ENCODE results near the gene CHAF1B. TPM values are rescaled to one million over a fixed set of nuclear protein-coding genes. Genes with fewer than 3 reads are reported as not detected.
"Not testable (repeated sequence)": the region's sequence is repeated elsewhere in the genome, so short reads cannot be mapped to it uniquely, and the experiment has no call there.

CHAF1B gene
- polyA plus RNA-seq, 1 of the 3 experiments (the other 2 are of a cell fraction): 6.8 TPM

DNA sequence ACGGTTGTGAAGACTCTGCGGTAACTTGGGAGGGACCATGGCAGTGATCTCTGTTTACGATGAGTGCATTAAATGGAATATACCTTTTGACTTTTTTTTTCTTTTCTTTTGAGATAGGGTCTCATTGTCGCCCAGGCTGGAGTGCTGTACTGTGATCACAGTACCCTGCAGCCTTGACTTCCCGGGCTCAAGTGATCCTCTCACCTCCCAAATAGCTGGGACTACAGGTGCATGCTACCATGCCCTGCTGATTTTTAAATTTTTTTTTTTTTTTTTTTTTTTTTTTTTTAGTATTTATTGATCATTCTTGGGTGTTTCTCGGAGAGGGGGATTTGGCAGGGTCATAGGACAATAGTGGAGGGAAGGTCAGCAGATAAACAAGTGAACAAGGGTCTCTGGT lies 6.5 kb downstream of the CHAF1B start:
- 94% methylated on average over 6 of the region's 6 CpGs for WGBS (ENCODE audit: low lambda C conversion rate)
- H3K79me2 ChIP-seq (ENCODE audit: insufficient read depth); H3K9me2 ChIP-seq; DNase-seq; H3K36me3 ChIP-seq (replicated peaks in 1 of 2; ENCODE audit: control insufficient read depth in 1 of 2, insufficient read depth in 2 of 2, low read length in 1 of 2); H3K27me3 ChIP-seq (ENCODE audit: insufficient read depth); POLR2A ChIA-PET; H3K27ac ChIP-seq (ENCODE audit: low read depth in 2 of 2, low read length in 1 of 2); H2AFZ ChIP-seq (ENCODE audit: low read depth); H3K4me1 ChIP-seq (ENCODE audit: control insufficient read depth in 1 of 2, insufficient read depth in 2 of 2, low read depth in 1 of 2, low read length in 1 of 2); H3K9me3 ChIP-seq; H3K4me3 ChIP-seq (ENCODE audit: low read depth in 2 of 2, low read length in 1 of 2); H3F3A ChIP-seq (replicated peaks; ENCODE audit: insufficient read depth); H4K20me1 ChIP-seq (ENCODE audit: insufficient read depth); H3K4me2 ChIP-seq; H3K9ac ChIP-seq: not testable (repeated sequence)
- CTCF ChIA-PET: interaction anchor here (1.4 kb wide), 1 partner anchor 9 kb away, joined by 5 read pairs; no protein-coding TSS in a partner anchor

DNA sequence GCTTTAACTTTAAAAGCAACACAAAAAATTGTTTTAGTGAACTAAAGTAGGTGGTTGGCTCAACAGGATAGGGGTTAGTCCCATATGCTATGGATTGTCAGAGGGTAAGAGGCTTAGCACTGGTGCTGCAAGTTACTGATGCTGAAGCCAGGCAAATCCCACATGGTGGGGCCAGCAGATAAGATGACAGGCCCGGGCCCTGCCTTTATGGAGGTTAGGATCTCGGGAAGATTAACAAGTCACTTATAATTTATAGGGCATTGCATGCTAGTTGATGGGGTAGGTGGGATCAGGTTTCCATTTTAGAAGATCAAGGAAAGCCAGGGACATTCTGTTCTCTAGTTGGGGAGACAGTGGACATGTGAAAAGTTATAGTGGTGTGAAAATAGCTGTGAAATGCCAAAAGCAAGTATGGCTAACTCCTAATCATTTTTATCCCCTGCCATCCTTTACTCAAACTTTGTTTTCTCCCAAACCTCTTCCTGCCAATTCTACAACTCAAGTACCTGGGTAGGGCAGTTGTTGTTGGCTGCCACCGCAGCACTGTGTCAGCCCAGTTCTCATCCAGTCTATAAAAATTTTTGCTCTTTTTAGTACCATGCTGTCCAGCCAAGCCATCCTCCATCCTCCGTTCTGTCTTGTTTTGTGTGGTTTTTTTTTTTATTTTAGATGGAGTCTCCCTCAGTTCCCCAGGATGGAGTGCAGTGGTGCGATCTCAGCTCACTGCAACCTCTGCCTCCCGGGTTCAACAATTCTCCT lies 10.3 kb downstream of the CHAF1B start:
- Histone ChIP-seq H3K9ac (no peak overlapping the region), H3F3A (replicated peaks; ENCODE audit: insufficient read depth) (no peaks in the 10 kb centered on the region), H3K79me2 (ENCODE audit: insufficient read depth) (no peaks in the 10 kb centered on the region), H4K20me1 (ENCODE audit: insufficient read depth) (no peaks in the 10 kb centered on the region), H2AFZ (ENCODE audit: low read depth) (no peak overlapping the region), H3K4me3 (ENCODE audit: low read depth in 2 of 2, low read length in 1 of 2) (no peak overlapping the region), H3K9me2 (no peaks in the 10 kb centered on the region), H3K36me3 (replicated peaks in 1 of 2; ENCODE audit: control insufficient read depth in 1 of 2, insufficient read depth in 2 of 2, low read length in 1 of 2) (peaks cover 0 to 14% of the 10 kb centered on the region in 2 experiments), H3K9me3 (no peaks in the 10 kb centered on the region), H3K27ac (ENCODE audit: low read depth in 2 of 2, low read length in 1 of 2) (no peak overlapping the region), H3K4me1 (ENCODE audit: control insufficient read depth in 1 of 2, insufficient read depth in 2 of 2, low read depth in 1 of 2, low read length in 1 of 2) (no peaks in the 10 kb centered on the region), H3K27me3 (ENCODE audit: insufficient read depth) (no peaks in the 10 kb centered on the region), H3K4me2 (no peak overlapping the region)
- DNase-seq: no peak
- ChIA-PET CTCF (no interaction called here), POLR2A (no interaction called here)
- TF ChIP-seq SMC3 (IDR thresholded peaks at IDR 0.05; ENCODE audit: low read depth, low read length) (no peak), TCF12 (IDR thresholded peaks at IDR 0.05) (no peak), TAF1 (IDR thresholded peaks at IDR 0.05; ENCODE audit: borderline replicate concordance, low read depth, low read length) (no peak), FOXM1 (IDR thresholded peaks at IDR 0.05; ENCODE audit: low read depth) (no peak), MXI1 (IDR thresholded peaks at IDR 0.05; ENCODE audit: low read depth, low read length) (no peak), MEF2A (IDR thresholded peaks at IDR 0.05; ENCODE audit: borderline replicate concordance, low read depth) (no peak), GATA2 (CRISPR knock-in tag; IDR thresholded peaks at IDR 0.05) (no peak), CHD2 (IDR thresholded peaks at IDR 0.05; ENCODE audit: low read length, partially characterized antibody) (no peak), RAD21 (IDR thresholded peaks at IDR 0.05; ENCODE audit: low read length) (no peak), FOSL2 (IDR thresholded peaks at IDR 0.05; ENCODE audit: borderline replicate concordance, low read depth) (no peak)
- TF ChIP-seq, protein P1, sequence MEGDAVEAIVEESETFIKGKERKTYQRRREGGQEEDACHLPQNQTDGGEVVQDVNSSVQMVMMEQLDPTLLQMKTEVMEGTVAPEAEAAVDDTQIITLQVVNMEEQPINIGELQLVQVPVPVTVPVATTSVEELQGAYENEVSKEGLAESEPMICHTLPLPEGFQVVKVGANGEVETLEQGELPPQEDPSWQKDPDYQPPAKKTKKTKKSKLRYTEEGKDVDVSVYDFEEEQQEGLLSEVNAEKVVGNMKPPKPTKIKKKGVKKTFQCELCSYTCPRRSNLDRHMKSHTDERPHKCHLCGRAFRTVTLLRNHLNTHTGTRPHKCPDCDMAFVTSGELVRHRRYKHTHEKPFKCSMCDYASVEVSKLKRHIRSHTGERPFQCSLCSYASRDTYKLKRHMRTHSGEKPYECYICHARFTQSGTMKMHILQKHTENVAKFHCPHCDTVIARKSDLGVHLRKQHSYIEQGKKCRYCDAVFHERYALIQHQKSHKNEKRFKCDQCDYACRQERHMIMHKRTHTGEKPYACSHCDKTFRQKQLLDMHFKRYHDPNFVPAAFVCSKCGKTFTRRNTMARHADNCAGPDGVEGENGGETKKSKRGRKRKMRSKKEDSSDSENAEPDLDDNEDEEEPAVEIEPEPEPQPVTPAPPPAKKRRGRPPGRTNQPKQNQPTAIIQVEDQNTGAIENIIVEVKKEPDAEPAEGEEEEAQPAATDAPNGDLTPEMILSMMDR (IDR thresholded peaks at IDR 0.05): no peak
- WGBS (ENCODE audit: low lambda C conversion rate): 91% methylated on average over 6 of the region's 6 CpGs

Measured in SK-N-SH (cell line).